ENCODE measurements around the gene IRX5.
A peak's percentile ranks its signal among the peaks of the same experiment; 100 is the strongest.

IRX5 gene

GRCh38 chr16:54930005-54930868 lies at the start of gene IRX5:
TSS of gene IRX5 (plus strand) at chr16:54930865. CDS start at chr16:54931199, 334 bp downstream.
- DNase-seq (ENCODE audit: low read depth): peak; percentile 99
- TF ChIP-seq, protein P1, sequence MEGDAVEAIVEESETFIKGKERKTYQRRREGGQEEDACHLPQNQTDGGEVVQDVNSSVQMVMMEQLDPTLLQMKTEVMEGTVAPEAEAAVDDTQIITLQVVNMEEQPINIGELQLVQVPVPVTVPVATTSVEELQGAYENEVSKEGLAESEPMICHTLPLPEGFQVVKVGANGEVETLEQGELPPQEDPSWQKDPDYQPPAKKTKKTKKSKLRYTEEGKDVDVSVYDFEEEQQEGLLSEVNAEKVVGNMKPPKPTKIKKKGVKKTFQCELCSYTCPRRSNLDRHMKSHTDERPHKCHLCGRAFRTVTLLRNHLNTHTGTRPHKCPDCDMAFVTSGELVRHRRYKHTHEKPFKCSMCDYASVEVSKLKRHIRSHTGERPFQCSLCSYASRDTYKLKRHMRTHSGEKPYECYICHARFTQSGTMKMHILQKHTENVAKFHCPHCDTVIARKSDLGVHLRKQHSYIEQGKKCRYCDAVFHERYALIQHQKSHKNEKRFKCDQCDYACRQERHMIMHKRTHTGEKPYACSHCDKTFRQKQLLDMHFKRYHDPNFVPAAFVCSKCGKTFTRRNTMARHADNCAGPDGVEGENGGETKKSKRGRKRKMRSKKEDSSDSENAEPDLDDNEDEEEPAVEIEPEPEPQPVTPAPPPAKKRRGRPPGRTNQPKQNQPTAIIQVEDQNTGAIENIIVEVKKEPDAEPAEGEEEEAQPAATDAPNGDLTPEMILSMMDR (IDR thresholded peaks at IDR 0.05; ENCODE audit: low read depth, low read length): no peak
- TF ChIP-seq MAX (IDR thresholded peaks at IDR 0.05; ENCODE audit: low read depth, low read length) (peak; percentile 22; the same call in 1 of the 2 replicates), POLR2A (IDR thresholded peaks at IDR 0.05; ENCODE audit: extremely low read depth, insufficient read length) (peak; percentile 69), MYC (IDR thresholded peaks at IDR 0.05; ENCODE audit: low read depth, low read length) (no peak; the same call in none of the 2 replicates)
- peak within 1 kb of the TSS; percentile 98 for H3K4me3 ChIP-seq (ENCODE audit: low read depth, low read length)

- no peak overlapping the region for H3K4me3 ChIP-seq (ENCODE audit: low read depth, low read length)
- no peak for TF ChIP-seq MYC (IDR thresholded peaks at IDR 0.05; ENCODE audit: low read depth, low read length)
- TF ChIP-seq, protein P1 (IDR thresholded peaks at IDR 0.05; ENCODE audit: low read depth, low read length): no peak
- TF ChIP-seq MAX (IDR thresholded peaks at IDR 0.05; ENCODE audit: low read depth, low read length): no peak
- no peak for TF ChIP-seq POLR2A (IDR thresholded peaks at IDR 0.05; ENCODE audit: extremely low read depth, insufficient read length)
- no peak for DNase-seq (ENCODE audit: low read depth)
Measured at GRCh38 chr16:54882556-54882955, 48.1 kb upstream of the IRX5 start.

- TF ChIP-seq MAX (IDR thresholded peaks at IDR 0.05; ENCODE audit: low read depth, low read length) (no peak), MYC (IDR thresholded peaks at IDR 0.05; ENCODE audit: low read depth, low read length) (no peak), POLR2A (IDR thresholded peaks at IDR 0.05; ENCODE audit: extremely low read depth, insufficient read length) (no peak)
- TF ChIP-seq, protein P1 (IDR thresholded peaks at IDR 0.05; ENCODE audit: low read depth, low read length): no peak
- no peak overlapping the region for H3K4me3 ChIP-seq (ENCODE audit: low read depth, low read length)
- no peak for DNase-seq (ENCODE audit: low read depth)
Measured at GRCh38 chr16:54883358-54883757, 47.3 kb upstream of the IRX5 start.

GRCh38 chr16:54886078-54886477 lies 44.6 kb upstream of the IRX5 start:
- no peak for DNase-seq (ENCODE audit: low read depth)
- TF ChIP-seq MYC (IDR thresholded peaks at IDR 0.05; ENCODE audit: low read depth, low read length) (no peak), MAX (IDR thresholded peaks at IDR 0.05; ENCODE audit: low read depth, low read length) (no peak), POLR2A (IDR thresholded peaks at IDR 0.05; ENCODE audit: extremely low read depth, insufficient read length) (no peak)
- TF ChIP-seq, protein P1 (IDR thresholded peaks at IDR 0.05; ENCODE audit: low read depth, low read length): no peak

GRCh38 chr16:54890381-54890780 lies 40.3 kb upstream of the IRX5 start:
- no peak for DNase-seq (ENCODE audit: low read depth)
- H3K4me3 ChIP-seq (ENCODE audit: low read depth, low read length): no peak overlapping the region
- TF ChIP-seq MYC (IDR thresholded peaks at IDR 0.05; ENCODE audit: low read depth, low read length) (no peak), MAX (IDR thresholded peaks at IDR 0.05; ENCODE audit: low read depth, low read length) (no peak), POLR2A (IDR thresholded peaks at IDR 0.05; ENCODE audit: extremely low read depth, insufficient read length) (no peak)
- TF ChIP-seq, protein P1 (IDR thresholded peaks at IDR 0.05; ENCODE audit: low read depth, low read length): no peak

More at GRCh38 chr16:54886078-54886477, 44.6 kb upstream of the IRX5 start:
- no peak overlapping the region for H3K4me3 ChIP-seq (ENCODE audit: low read depth, low read length)

Data from NB4 (cell line).